Uterus (tissue), 2 donors: Measurements from ENCODE around the gene SH3GL3.

Experiments
- CTCF ChIP-seq, 4 experiments: fragments of 200-600 bp in 2 of 4; fragments of 450-650 bp in 2 of 4; sonication (generic) in 2 of 4; IDR thresholded peaks; one replicate each; pipeline ENCODE4 v1.5.1; 2016 to 2019; ENCODE audit warnings: antibody characterized with exemption in 4 of 4, mild to moderate bottlenecking in 2 of 4, moderate library complexity in 1 of 4
- POLR2A ChIP-seq, 2 donors: fragments of 450-650 bp; IDR thresholded peaks; one replicate each; pipeline ENCODE4 v1.6.1; 2016; ENCODE audit warnings: antibody characterized with exemption in 2 of 2, mild to moderate bottlenecking in 1 of 2, moderate library complexity in 1 of 2

- TF ChIP-seq POLR2A (IDR thresholded peaks at IDR 0.05) = no peak
- TF ChIP-seq CTCF (IDR thresholded peaks at IDR 0.05) = no peak
Measured at GRCh38 chr15:83491486-83491885, 44.3 kb downstream of the SH3GL3 start.
